ENCODE measurements around the gene SHF.

SHF gene

GRCh38 chr15:45221967-45222366, 34.2 kb upstream of the SHF start:
- H3F3A ChIP-seq (ENCODE audit: control insufficient read depth, insufficient read depth), result no peaks in the 10 kb centered on the region
- no peaks in the 10 kb centered on the region for H4K20me1 ChIP-seq (ENCODE audit: control insufficient read depth, insufficient read depth, low read depth, low read length)
- H3K4me3 ChIP-seq (ENCODE audit: low read length), result no peak overlapping the region
- no peaks in the 10 kb centered on the region for H3K9me2 ChIP-seq (replicated peaks; ENCODE audit: control insufficient read depth, low read length)
- H3K27ac ChIP-seq (ENCODE audit: low read depth, low read length), result no peak overlapping the region
- no peaks in the 10 kb centered on the region for H3K79me2 ChIP-seq (ENCODE audit: control insufficient read depth, low read length)
- no peak overlapping the region for H3K4me2 ChIP-seq (ENCODE audit: low read length)
- TF ChIP-seq EZH2phosphoT487 (IDR thresholded peaks at IDR 0.05; ENCODE audit: borderline replicate concordance, low read length) (no peak), CTCF (IDR thresholded peaks at IDR 0.05; ENCODE audit: low read depth, low read length, poor library complexity, severe bottlenecking) (no peak)
- no peaks in the 10 kb centered on the region for H3K4me1 ChIP-seq (ENCODE audit: control insufficient read depth, low read length)
- no peaks in the 10 kb centered on the region for H3K36me3 ChIP-seq (ENCODE audit: control insufficient read depth, low read length)
- no peaks in the 10 kb centered on the region for H3K9me3 ChIP-seq (ENCODE audit: control insufficient read depth, insufficient read depth, low read length)
- peaks cover 22% of the 10 kb centered on the region for H3K27me3 ChIP-seq (ENCODE audit: control insufficient read depth, low read length)

DNA sequence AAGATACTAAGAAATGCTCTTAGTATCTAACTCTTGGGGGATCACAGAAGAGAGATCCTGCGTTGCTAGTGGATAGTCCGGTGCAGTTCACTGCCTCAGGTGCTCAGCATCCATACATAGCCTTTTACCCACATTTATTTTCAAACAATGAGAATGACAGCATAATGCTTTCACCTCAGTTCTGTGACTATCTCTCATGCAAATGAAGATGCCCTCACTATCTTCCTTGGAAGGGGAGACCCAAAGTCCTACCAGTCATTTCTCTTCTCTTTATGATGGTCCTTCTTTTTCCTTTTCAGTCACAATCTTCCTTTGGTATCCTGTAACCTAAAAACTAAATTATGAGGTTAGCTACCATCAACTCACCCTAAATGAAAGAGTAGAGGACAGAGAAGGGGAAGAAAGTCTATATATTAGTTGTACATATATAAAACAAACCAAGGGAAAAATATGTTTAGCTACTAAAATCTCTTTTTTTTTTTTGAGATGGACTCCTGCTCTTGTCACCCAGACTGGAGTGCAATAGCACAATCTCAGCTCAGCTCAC, 33.4 kb upstream of the SHF start:
- no peak overlapping the region for H3K4me3 ChIP-seq (ENCODE audit: low read length)
- H3K9me3 ChIP-seq (ENCODE audit: control insufficient read depth, insufficient read depth, low read length), result no peaks in the 10 kb centered on the region
- H3K9me2 ChIP-seq (replicated peaks; ENCODE audit: control insufficient read depth, low read length), result no peaks in the 10 kb centered on the region
- H3F3A ChIP-seq (ENCODE audit: control insufficient read depth, insufficient read depth), result no peaks in the 10 kb centered on the region
- no peak for TF ChIP-seq CTCF (IDR thresholded peaks at IDR 0.05; ENCODE audit: low read depth, low read length, poor library complexity, severe bottlenecking)
- TF ChIP-seq EZH2phosphoT487 (IDR thresholded peaks at IDR 0.05; ENCODE audit: borderline replicate concordance, low read length), result no peak
- no peak overlapping the region for H3K27ac ChIP-seq (ENCODE audit: low read depth, low read length)
- no peaks in the 10 kb centered on the region for H3K4me1 ChIP-seq (ENCODE audit: control insufficient read depth, low read length)
- no peaks in the 10 kb centered on the region for H3K79me2 ChIP-seq (ENCODE audit: control insufficient read depth, low read length)
- H3K36me3 ChIP-seq (ENCODE audit: control insufficient read depth, low read length), result no peaks in the 10 kb centered on the region
- H3K4me2 ChIP-seq (ENCODE audit: low read length), result no peak overlapping the region
- peaks cover 22% of the 10 kb centered on the region for H3K27me3 ChIP-seq (ENCODE audit: control insufficient read depth, low read length)
- H4K20me1 ChIP-seq (ENCODE audit: control insufficient read depth, insufficient read depth, low read depth, low read length), result no peaks in the 10 kb centered on the region

DNA sequence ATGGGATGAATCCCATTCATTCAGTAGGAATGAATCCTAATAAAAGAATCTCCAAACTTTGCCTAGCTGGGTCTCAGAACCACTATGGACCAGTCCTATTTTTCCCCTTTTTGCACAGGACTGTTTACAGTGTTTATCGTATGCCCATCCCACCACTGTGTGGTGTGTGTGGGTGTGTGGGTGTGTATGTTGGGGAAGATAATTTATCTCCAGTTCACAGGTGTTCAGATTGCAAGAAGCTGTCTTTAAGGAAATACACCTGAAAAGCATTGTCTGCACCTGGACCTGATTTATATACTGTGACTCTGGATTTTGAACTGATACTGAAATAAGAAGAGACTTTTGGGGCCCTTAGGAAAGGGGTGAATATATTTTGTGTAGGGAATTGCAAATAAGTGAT, 24.7 kb upstream of the SHF start:
- no peaks in the 10 kb centered on the region for H4K20me1 ChIP-seq (ENCODE audit: control insufficient read depth, insufficient read depth, low read depth, low read length)
- H3F3A ChIP-seq (ENCODE audit: control insufficient read depth, insufficient read depth), result no peaks in the 10 kb centered on the region
- H3K27me3 ChIP-seq (ENCODE audit: control insufficient read depth, low read length), result peaks cover 6% of the 10 kb centered on the region; the same call in 1 of the 2 replicates
- H3K36me3 ChIP-seq (ENCODE audit: control insufficient read depth, low read length), result no peaks in the 10 kb centered on the region
- no peaks in the 10 kb centered on the region for H3K79me2 ChIP-seq (ENCODE audit: control insufficient read depth, low read length)
- H3K4me1 ChIP-seq (ENCODE audit: control insufficient read depth, low read length), result no peaks in the 10 kb centered on the region
- H3K9me2 ChIP-seq (replicated peaks; ENCODE audit: control insufficient read depth, low read length), result no peaks in the 10 kb centered on the region
- no peak overlapping the region for H3K27ac ChIP-seq (ENCODE audit: low read depth, low read length)
- no peak for TF ChIP-seq CTCF (IDR thresholded peaks at IDR 0.05; ENCODE audit: low read depth, low read length, poor library complexity, severe bottlenecking)
- no peak for TF ChIP-seq EZH2phosphoT487 (IDR thresholded peaks at IDR 0.05; ENCODE audit: borderline replicate concordance, low read length)
- no peak overlapping the region for H3K4me3 ChIP-seq (ENCODE audit: low read length)
- H3K9me3 ChIP-seq (ENCODE audit: control insufficient read depth, insufficient read depth, low read length), result no peaks in the 10 kb centered on the region
- no peak overlapping the region for H3K4me2 ChIP-seq (ENCODE audit: low read length)
